Dendritic cell treated with granulocyte-macrophage colony-stimulating factor and Interleukin-4, amounts not matched to agents 40 ng/mL and 50 ng/mL, for 4 days (primary cell): ENCODE data around the gene RBMS3.
"Not testable (repeated sequence)": the region's sequence is repeated elsewhere in the genome, so short reads cannot be mapped to it uniquely, and the experiment has no call there.

ENCODE experiments used
- H3K27ac Mint-ChIP-seq: one replicate; pipeline ENCODE4 v1.8.0; 2022; ENCODE audit warnings: mild to moderate bottlenecking, mixed read lengths
- H3K27me3 Mint-ChIP-seq: one replicate; pipeline ENCODE4 v1.8.0; 2022; ENCODE audit warnings: mild to moderate bottlenecking, mixed read lengths
- H3K36me3 Mint-ChIP-seq: one replicate; pipeline ENCODE4 v1.8.0; 2022; ENCODE audit warnings: low read depth, mixed read lengths
- H3K4me1 Mint-ChIP-seq: one replicate; pipeline ENCODE4 v1.8.0; 2022; ENCODE audit warnings: low read depth, mixed read lengths
- H3K4me3 Mint-ChIP-seq: one replicate; pipeline ENCODE4 v1.8.0; 2022; ENCODE audit warnings: mild to moderate bottlenecking, moderate library complexity, mixed read lengths
- H3K9me3 Mint-ChIP-seq: one replicate; pipeline ENCODE4 v1.8.0; 2022; ENCODE audit warnings: mixed read lengths
- intact Hi-C: fragments of 100-400 bp; cut with micrococcal nuclease; formaldehyde crosslinking; loops from one replicate; pipeline ENCODE4 v1.15.0; 2022

The RBMS3 gene

DNA sequence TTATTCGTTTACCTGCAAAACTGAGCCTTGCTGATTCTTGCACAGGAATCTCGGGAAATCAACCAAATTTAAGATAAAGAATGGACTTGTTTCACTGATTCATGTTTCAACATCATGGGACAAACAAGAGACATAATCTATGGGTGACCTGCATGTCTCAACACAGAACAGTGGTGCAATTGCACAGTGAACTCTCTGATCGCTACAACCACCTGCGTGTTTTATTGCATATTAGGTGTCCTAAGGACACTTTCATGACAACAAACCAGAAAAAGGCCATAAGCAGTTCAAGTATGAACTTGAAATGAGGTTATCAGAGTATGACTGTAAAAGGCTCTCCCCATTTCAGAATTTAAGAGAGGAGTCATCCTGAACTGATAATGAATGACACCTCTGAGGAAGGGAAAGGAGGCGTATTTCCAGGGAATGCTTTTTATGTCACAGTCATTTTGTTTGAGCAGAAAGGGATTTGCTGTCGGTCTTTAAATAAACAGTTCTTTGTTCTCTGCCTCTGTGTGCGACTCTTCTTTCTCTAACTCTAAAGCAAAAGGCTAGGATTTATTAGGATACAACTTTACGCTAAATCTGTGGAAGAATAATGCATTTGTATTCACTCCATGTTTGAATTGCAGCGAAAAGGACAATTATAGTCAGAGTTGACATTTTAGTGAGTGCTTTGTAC is 167.2 kb downstream of the RBMS3 start:
- H3K27me3 Mint-ChIP-seq, result no peaks in the 10 kb centered on the region
- intact Hi-C loops, result no loop called here
- H3K27ac Mint-ChIP-seq, result no peak overlapping the region
- H3K4me3 Mint-ChIP-seq, result no peak overlapping the region
- no peaks in the 10 kb centered on the region for H3K36me3 Mint-ChIP-seq
- H3K4me1 Mint-ChIP-seq, result no peaks in the 10 kb centered on the region
- H3K9me3 Mint-ChIP-seq, result no peaks in the 10 kb centered on the region

DNA sequence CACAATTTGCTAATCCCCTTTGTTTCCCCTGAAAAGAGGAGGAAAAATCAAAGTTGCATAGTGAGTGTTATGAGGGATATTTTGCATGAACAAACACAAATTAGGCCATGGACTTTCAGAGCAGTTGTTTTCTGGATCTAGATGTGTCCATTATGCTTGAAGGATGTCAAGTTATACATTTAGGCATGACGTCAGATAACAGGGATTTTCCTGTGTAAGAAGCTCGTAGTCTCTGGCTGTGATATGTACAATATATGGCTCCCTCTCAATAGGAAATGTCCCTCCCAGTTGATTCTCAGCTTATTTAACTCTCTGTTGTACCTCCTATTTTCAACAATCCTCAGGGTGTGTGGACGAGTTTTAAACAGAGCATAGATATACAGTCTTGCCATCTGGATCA is 171.0 kb downstream of the RBMS3 start:
- Mint-ChIP-seq H3K4me3 (no peak overlapping the region), H3K27me3 (no peaks in the 10 kb centered on the region), H3K36me3 (no peaks in the 10 kb centered on the region), H3K27ac (no peak overlapping the region), H3K9me3 (no peaks in the 10 kb centered on the region), H3K4me1 (no peaks in the 10 kb centered on the region)
- intact Hi-C loops, result no loop called here

DNA sequence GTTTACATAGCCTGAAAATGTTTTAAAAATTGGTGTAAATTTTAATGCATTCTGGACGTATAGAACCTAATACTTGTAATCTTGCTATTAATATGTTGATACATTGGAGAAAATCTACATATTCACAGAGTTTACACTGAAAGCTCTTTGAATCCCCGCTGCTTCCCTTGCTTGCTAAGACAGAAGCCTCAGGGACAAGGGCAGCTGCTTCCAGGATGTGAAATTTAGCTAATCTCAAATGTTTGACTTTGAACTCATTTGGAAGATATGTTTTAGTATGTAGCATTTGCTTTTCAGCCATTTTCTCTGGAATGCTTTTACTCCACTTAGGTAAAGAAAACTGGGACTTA is 172.0 kb downstream of the RBMS3 start:
- no peak overlapping the region for H3K27ac Mint-ChIP-seq
- H3K36me3 Mint-ChIP-seq, result no peaks in the 10 kb centered on the region
- no peaks in the 10 kb centered on the region for H3K27me3 Mint-ChIP-seq
- no peak overlapping the region for H3K4me3 Mint-ChIP-seq
- H3K9me3 Mint-ChIP-seq, result no peaks in the 10 kb centered on the region
- intact Hi-C loops, result no loop called here
- H3K4me1 Mint-ChIP-seq, result no peaks in the 10 kb centered on the region

GRCh38 chr3:29453284-29454001 is 172.6 kb downstream of the RBMS3 start:
- H3K36me3 Mint-ChIP-seq, result no peaks in the 10 kb centered on the region
- H3K27ac Mint-ChIP-seq, result no peak overlapping the region
- H3K4me1 Mint-ChIP-seq, result no peaks in the 10 kb centered on the region
- H3K4me3 Mint-ChIP-seq, result no peak overlapping the region
- no peaks in the 10 kb centered on the region for H3K27me3 Mint-ChIP-seq
- H3K9me3 Mint-ChIP-seq, result no peaks in the 10 kb centered on the region
- intact Hi-C loops, result no loop called here

GRCh38 chr3:29454161-29454611 is 173.3 kb downstream of the RBMS3 start:
- intact Hi-C loops, result no loop called here
- Mint-ChIP-seq H3K4me1 (no peaks in the 10 kb centered on the region), H3K27me3 (no peaks in the 10 kb centered on the region), H3K4me3 (no peak overlapping the region), H3K27ac (no peak overlapping the region), H3K9me3 (no peaks in the 10 kb centered on the region), H3K36me3 (no peaks in the 10 kb centered on the region)

- H3K36me3 Mint-ChIP-seq, result no peaks in the 10 kb centered on the region
- H3K4me1 Mint-ChIP-seq, result no peaks in the 10 kb centered on the region
- no peaks in the 10 kb centered on the region for H3K9me3 Mint-ChIP-seq
- no peaks in the 10 kb centered on the region for H3K27me3 Mint-ChIP-seq
- intact Hi-C loops, result no loop called here
- no peak overlapping the region for H3K27ac Mint-ChIP-seq
- H3K4me3 Mint-ChIP-seq, result no peak overlapping the region
These were observed 176.0 kb downstream of the RBMS3 start for GRCh38 chr3:29456901-29457300.

- intact Hi-C loops, result no loop called here
- H3K36me3 Mint-ChIP-seq, result no peaks in the 10 kb centered on the region
- H3K27ac Mint-ChIP-seq, result no peak overlapping the region
- H3K9me3 Mint-ChIP-seq, result no peaks in the 10 kb centered on the region
- no peaks in the 10 kb centered on the region for H3K4me1 Mint-ChIP-seq
- no peaks in the 10 kb centered on the region for H3K27me3 Mint-ChIP-seq
- no peak overlapping the region for H3K4me3 Mint-ChIP-seq
These were observed 182.4 kb downstream of the RBMS3 start for GRCh38 chr3:29463304-29463703.

DNA sequence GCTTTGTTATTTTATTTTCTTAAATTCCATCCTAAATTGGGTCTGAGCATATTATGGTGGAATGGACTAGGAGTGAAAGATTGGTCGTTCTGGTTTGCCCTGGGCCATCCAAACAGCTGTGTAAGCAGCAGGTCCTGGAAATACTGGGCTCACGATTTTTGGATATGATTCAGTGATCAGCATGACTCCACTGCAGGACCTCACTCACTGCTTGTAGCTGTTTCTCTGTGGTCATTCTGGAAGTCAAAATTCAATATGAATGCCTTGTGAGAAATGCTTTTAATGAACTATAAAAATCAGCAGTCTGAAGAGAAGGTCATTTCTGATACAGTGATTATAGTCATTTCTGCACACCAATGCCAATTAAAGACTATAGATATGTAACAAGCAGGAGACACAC is 185.0 kb downstream of the RBMS3 start:
- Mint-ChIP-seq H3K27ac (no peak overlapping the region), H3K27me3 (no peaks in the 10 kb centered on the region), H3K4me1 (no peaks in the 10 kb centered on the region), H3K4me3 (no peak overlapping the region), H3K9me3 (no peaks in the 10 kb centered on the region), H3K36me3 (no peaks in the 10 kb centered on the region)
- intact Hi-C loops, result no loop called here

DNA sequence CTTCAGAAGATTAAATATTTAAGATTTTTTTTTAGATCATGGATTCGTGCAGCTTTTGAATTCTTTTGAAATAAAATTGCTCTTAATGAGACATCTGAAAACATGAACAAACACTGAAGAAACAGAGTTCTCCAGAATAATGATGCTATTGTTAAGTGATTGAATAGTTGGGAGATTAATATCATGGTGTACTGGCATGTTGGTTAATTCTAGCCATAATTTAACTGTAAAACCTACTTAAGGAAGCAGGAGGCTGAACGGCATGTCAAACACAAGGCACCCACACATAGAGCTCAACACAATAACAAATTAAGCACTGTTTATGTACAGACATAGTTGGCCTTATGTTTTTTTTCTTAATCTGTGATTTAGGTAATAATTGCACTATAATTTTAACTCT is 185.6 kb downstream of the RBMS3 start:
- Mint-ChIP-seq H3K27me3 (no peaks in the 10 kb centered on the region), H3K4me1 (no peaks in the 10 kb centered on the region), H3K9me3 (no peaks in the 10 kb centered on the region), H3K27ac (no peak overlapping the region), H3K36me3 (no peaks in the 10 kb centered on the region), H3K4me3 (no peak overlapping the region)
- intact Hi-C loops, result no loop called here

GRCh38 chr3:29468187-29468586 is 187.3 kb downstream of the RBMS3 start:
- Mint-ChIP-seq H3K27ac (no peak overlapping the region), H3K27me3 (no peaks in the 10 kb centered on the region), H3K4me3 (no peak overlapping the region), H3K9me3 (peaks cover 3% of the 10 kb centered on the region), H3K36me3 (no peaks in the 10 kb centered on the region), H3K4me1 (no peaks in the 10 kb centered on the region)
- intact Hi-C loops, result no loop called here

DNA sequence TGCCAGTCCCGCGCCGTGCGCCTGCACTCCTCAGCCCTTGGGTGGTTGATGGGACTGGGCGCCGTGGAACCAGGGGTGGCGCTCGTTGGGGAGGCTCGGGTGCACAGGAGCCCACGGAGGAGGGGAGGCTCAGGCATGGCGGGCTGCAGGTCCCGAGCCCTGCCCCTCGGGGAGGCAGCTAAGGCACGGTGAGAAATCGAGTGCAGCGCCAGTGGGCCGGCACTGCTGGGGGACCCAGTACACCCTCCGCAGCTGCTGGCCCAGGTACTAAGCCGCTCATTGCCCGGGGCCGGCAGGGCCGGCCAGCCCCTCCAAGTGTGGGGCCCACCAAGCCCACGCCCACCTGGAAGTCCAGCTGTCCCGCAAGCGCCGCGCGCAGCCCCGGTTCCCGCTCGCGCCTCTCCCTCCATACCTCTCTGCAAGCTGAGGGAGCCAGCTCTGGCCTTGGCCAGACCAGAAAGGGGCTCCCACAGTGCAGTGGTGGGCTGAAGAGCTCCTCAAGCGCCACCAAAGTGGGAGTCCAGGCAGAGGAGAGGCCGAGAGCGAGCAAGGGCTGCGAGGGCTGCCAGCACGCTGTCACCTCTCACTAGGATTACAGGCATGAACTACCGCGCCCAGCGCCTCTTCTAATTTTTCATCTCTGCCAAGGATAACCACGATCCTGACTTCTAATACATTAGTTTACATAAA is 192.8 kb downstream of the RBMS3 start:
- H3K4me1 Mint-ChIP-seq, H3K36me3 Mint-ChIP-seq, H3K9me3 Mint-ChIP-seq, intact Hi-C loops, H3K4me3 Mint-ChIP-seq, H3K27me3 Mint-ChIP-seq, H3K27ac Mint-ChIP-seq: not testable (repeated sequence)

GRCh38 chr3:29475305-29475840 is 194.5 kb downstream of the RBMS3 start:
- H3K36me3 Mint-ChIP-seq, result no peaks in the 10 kb centered on the region
- no peak overlapping the region for H3K4me3 Mint-ChIP-seq
- intact Hi-C loops, result no loop called here
- no peaks in the 10 kb centered on the region for H3K27me3 Mint-ChIP-seq
- H3K4me1 Mint-ChIP-seq, result no peaks in the 10 kb centered on the region
- H3K27ac Mint-ChIP-seq, result no peak overlapping the region
- H3K9me3 Mint-ChIP-seq, result peaks cover 8% of the 10 kb centered on the region

- Mint-ChIP-seq H3K4me1 (no peaks in the 10 kb centered on the region), H3K36me3 (no peaks in the 10 kb centered on the region), H3K27ac (no peak overlapping the region), H3K9me3 (peaks cover 8% of the 10 kb centered on the region), H3K4me3 (no peak overlapping the region), H3K27me3 (no peaks in the 10 kb centered on the region)
- intact Hi-C loops, result no loop called here
These were observed 195.0 kb downstream of the RBMS3 start for GRCh38 chr3:29475854-29476253.

DNA sequence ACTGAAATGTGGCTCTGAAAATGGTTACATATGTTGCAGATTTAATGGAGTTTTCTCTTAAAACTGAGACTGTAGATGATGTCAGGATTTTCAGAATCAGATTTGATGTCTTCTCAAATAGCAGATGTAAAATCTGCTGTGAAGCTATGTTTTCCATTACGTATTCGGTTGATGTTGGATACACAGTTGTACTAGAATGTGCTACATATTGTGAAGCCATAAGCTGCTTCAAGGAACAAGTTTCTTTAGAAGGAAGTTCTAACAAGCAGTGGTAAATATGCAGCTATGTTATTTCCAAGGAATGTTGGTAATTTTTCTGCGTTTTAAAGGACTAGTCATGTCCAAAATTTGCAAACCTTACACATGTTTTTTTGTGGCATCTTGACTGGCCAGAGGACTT is 197.7 kb downstream of the RBMS3 start:
- H3K4me3 Mint-ChIP-seq, result no peak overlapping the region
- H3K36me3 Mint-ChIP-seq, result no peaks in the 10 kb centered on the region
- H3K4me1 Mint-ChIP-seq, result no peaks in the 10 kb centered on the region
- H3K27me3 Mint-ChIP-seq, result no peaks in the 10 kb centered on the region
- no peak overlapping the region for H3K27ac Mint-ChIP-seq
- H3K9me3 Mint-ChIP-seq, result peaks cover 1% of the 10 kb centered on the region
- intact Hi-C loops, result no loop called here
